Kidney (tissue), 14 donors: ENCODE data around the gene ANKH. TPM values are rescaled to one million over a fixed set of nuclear protein-coding genes. Genes with fewer than 3 reads are reported as not detected.

Source experiments
- DNase-seq, 5 donors: peaks; one replicate each; pipeline ENCODE4 v3.0.0-alpha.2; 2013 to 2020
- FAIRE-seq: peaks from 2 replicates; lab custom pipeline; 2012; peaks lifted over from hg19 to GRCh38; lab: Jason Lieb, UNC
- H3K27ac ChIP-seq, 2 donors: one replicate each; pipeline ENCODE4 v1.7.0; 2013; ENCODE audit warnings: low read depth in 2 of 2, low read length in 2 of 2, inconsistent platforms in 1 of 2
- H3K27me3 ChIP-seq: one replicate; pipeline ENCODE4 v1.7.1; 2013; ENCODE audit warnings: low read length, inconsistent platforms; ENCODE audit not compliant: control insufficient read depth, insufficient read depth
- H3K36me3 ChIP-seq, 3 donors: one replicate each; pipeline versions ENCODE4 v1.7.0 to v1.7.1; 2013; ENCODE audit warnings: low read length in 3 of 3, control low read depth in 1 of 3, inconsistent platforms in 1 of 3; ENCODE audit not compliant: insufficient read depth in 3 of 3, control insufficient read depth in 2 of 3
- H3K4me1 ChIP-seq, 3 donors: one replicate each; pipeline versions ENCODE4 v1.7.0 to v1.7.1; 2013; ENCODE audit warnings: low read length in 3 of 3, inconsistent platforms in 1 of 3, low read depth in 1 of 3; ENCODE audit not compliant: control insufficient read depth in 2 of 3, insufficient read depth in 2 of 3
- H3K4me3 ChIP-seq, 3 donors: one replicate each; pipeline versions ENCODE4 v1.7.0 to v1.8.1; 2013; ENCODE audit warnings: low read length in 3 of 3, control low read depth in 1 of 3, inconsistent platforms in 1 of 3
- H3K9ac ChIP-seq, 3 donors: one replicate each; pipeline versions ENCODE4 v1.7.0 to v1.7.1; 2013; ENCODE audit warnings: low read length in 3 of 3, control low read depth in 1 of 3, inconsistent platforms in 1 of 3
- H3K9me3 ChIP-seq, 3 donors: one replicate each; pipeline versions ENCODE4 v1.7.0 to v1.7.1; 2013; ENCODE audit warnings: low read length in 3 of 3, control low read depth in 1 of 3, inconsistent platforms in 1 of 3; ENCODE audit not compliant: control insufficient read depth in 2 of 3, insufficient read depth in 1 of 3
- CTCF ChIP-seq: IDR thresholded peaks from 3 replicates; pipeline ENCODE4 v1.5.1; 2012; ENCODE audit warnings: mild to moderate bottlenecking, moderate library complexity, borderline replicate concordance; ENCODE audit not compliant: insufficient read depth; ENCODE audit errors: extremely low read depth
- intact Hi-C: fragments of 100-400 bp; cut with DNase I; formaldehyde crosslinking; loops from one replicate; pipeline ENCODE4 v1.11.1; 2022
- polyA plus RNA-seq: library from polyadenylated mRNA; stranded (reverse); fragments of 350-450 nt; fragmentation: Illumina TruSeq; extraction: RNeasy Lipid Tissue Mini Kit (QIAGEN cat#74804); gene quantifications from one replicate; pipeline ENCODE4 v1.2.3, GENCODE V29; 2014; ENCODE audit warnings: low read depth, low replicate concordance; ENCODE audit not compliant: insufficient read depth
- total RNA-seq: library from RNA; stranded (reverse); fragmentation: NEBNext Ultra II Directional; extraction: Animal tissue kit (Norgen Biotek cat#: 25700); gene quantifications from one replicate; pipeline ENCODE4 v1.2.1, GENCODE V29; 2021
- donor health status: control.
- donor health status: control.
- donor health status: control.
- donor health status: control.
- donor health status: control.
- donor health status: DM: yes; HTN: yes; CAD: no.
- donor health status: Normal renal cell carcinoma (clear cell type).

Gene ANKH
- total and polyA plus RNA-seq, 2 donors from 2014 or later: 19.0 to 44.6 TPM

GRCh38 chr5:14872070-14872989 is 752 bp upstream of the ANKH start:
- H3K4me3 ChIP-seq: peak overlapping the region in 2 of 3 donors; percentile 42 to 54
- H3K4me1 ChIP-seq: peaks cover 0 to 4% (median 0%) of the 10 kb centered on the region in 3 donors
- peak overlapping the region in 2 of 3 donors; percentile 41 to 60 for H3K9ac ChIP-seq
- peak overlapping the region; percentile 80 to 81 for H3K27ac ChIP-seq
- H3K9me3 ChIP-seq: no peaks in the 10 kb centered on the region
- intact Hi-C loops: no loop called here
- no peaks in the 10 kb centered on the region for H3K36me3 ChIP-seq
- no peaks in the 10 kb centered on the region for H3K27me3 ChIP-seq
- no peak for FAIRE-seq
- DNase-seq: peak; percentile 57 to 88 (median 72)
- peak; percentile 9 for TF ChIP-seq CTCF

- H3K27ac ChIP-seq: no peak overlapping the region
- intact Hi-C loops: no loop called here
- no peak for FAIRE-seq
- peaks cover 0 to 4% (median 0%) of the 10 kb centered on the region in 3 donors for H3K4me1 ChIP-seq
- no peaks in the 10 kb centered on the region for H3K27me3 ChIP-seq
- H3K9ac ChIP-seq: peak overlapping the region in 2 of 3 donors; percentile 54 to 60
- no peak for TF ChIP-seq CTCF
- H3K9me3 ChIP-seq: no peaks in the 10 kb centered on the region
- DNase-seq: peak in 4 of 5 donors; percentile 30 to 77 (median 46)
- no peaks in the 10 kb centered on the region for H3K36me3 ChIP-seq
- H3K4me3 ChIP-seq: peak overlapping the region; percentile 2 to 84 (median 66)
Measured at GRCh38 chr5:14870337-14871213, 1.0 kb downstream of the ANKH start.

GRCh38 chr5:14869668-14870164 is 1.9 kb downstream of the ANKH start:
- DNase-seq (no peak), FAIRE-seq (no peak)
- Histone ChIP-seq H3K9ac (peak overlapping the region in 1 of 3 donors; percentile 54), H3K27me3 (no peaks in the 10 kb centered on the region), H3K9me3 (no peaks in the 10 kb centered on the region), H3K4me3 (peak overlapping the region in 2 of 3 donors; percentile 66 to 84), H3K27ac (no peak overlapping the region), H3K4me1 (peaks cover 0 to 4% (median 0%) of the 10 kb centered on the region in 3 donors), H3K36me3 (no peaks in the 10 kb centered on the region)
- TF ChIP-seq CTCF: no peak
- intact Hi-C loops: no loop called here
